B cell (primary cell): Measurements from ENCODE around the gene UGT1A5. TPM values are rescaled to one million over a fixed set of nuclear protein-coding genes. Genes with fewer than 3 reads are reported as not detected.

Experiments
- ATAC-seq: fragments of 200-7000 bp; cut with Tn5 transposase; one replicate; pipeline ENCODE4 v1.10.0; 2021; ENCODE audit warnings: low read depth, mild to moderate bottlenecking, moderate number of reproducible peaks, moderate library complexity
- CTCF ChIA-PET: fragments of 350-600 bp; sonication (Branson Sonifier 250); formaldehyde crosslinking; loops from one replicate; lab custom pipeline; 2021; ENCODE audit warnings: antibody characterized with exemption, inconsistent platforms; lab: Charles Lee
- POLR2A ChIA-PET: fragments of 350-600 bp; sonication (Branson Sonifier 250); formaldehyde crosslinking; loops from one replicate; lab custom pipeline; 2021; ENCODE audit warnings: antibody characterized with exemption; lab: Charles Lee
- DNase-seq: peaks from one replicate; pipeline ENCODE4 v3.0.0; 2013
- H2AFZ ChIP-seq: 2 replicates; pipeline ENCODE4 v1.6.1; 2012; ENCODE audit warnings: mild to moderate bottlenecking, low read depth, low read length; ENCODE audit not compliant: insufficient read depth, poor library complexity, severe bottlenecking
- H3K27ac ChIP-seq, 2 donors: 1 replicate in 1 of 2; 2 replicates in 1 of 2; pipeline ENCODE4 v1.5.1; 2012 to 2013; ENCODE audit warnings: low read length in 2 of 2, mild to moderate bottlenecking in 2 of 2, moderate library complexity in 1 of 2
- H3K27me3 ChIP-seq, 4 experiments: fragments of 200-600 bp in 1 of 4; sonication (generic) in 1 of 4; replicated peaks in 1 of 4; 1 replicate in 2 of 4; 2 replicates in 2 of 4; pipeline versions ENCODE4 v1.6.1 to v1.7.0; 2013 to 2016; ENCODE audit warnings: low read length in 3 of 4, mild to moderate bottlenecking in 2 of 4, mixed read lengths in 1 of 4, moderate library complexity in 1 of 4; ENCODE audit not compliant: insufficient read depth in 4 of 4, control insufficient read depth in 3 of 4; ENCODE audit errors: control extremely low read depth in 1 of 4
- H3K36me3 ChIP-seq, 2 experiments: replicated peaks in 1 of 2; 1 replicate in 1 of 2; 2 replicates in 1 of 2; pipeline versions ENCODE4 v1.6.1 to v1.7.1; 2013; ENCODE audit warnings: low read length in 1 of 2; ENCODE audit not compliant: insufficient read depth in 2 of 2, control insufficient read depth in 1 of 2; ENCODE audit errors: control extremely low read depth in 1 of 2, extremely low read depth in 1 of 2
- H3K4me1 ChIP-seq, 2 donors: fragments of 200-600 bp in 1 of 2; sonication (generic) in 1 of 2; 1 replicate in 1 of 2; 2 replicates in 1 of 2; pipeline versions ENCODE4 v1.5.1 to v1.6.1; 2013 to 2017; ENCODE audit warnings: low read length in 2 of 2; ENCODE audit not compliant: control insufficient read depth in 2 of 2, insufficient read depth in 2 of 2
- H3K4me2 ChIP-seq: replicated peaks from 2 replicates; pipeline ENCODE3; 2012; ENCODE audit warnings: mild to moderate bottlenecking, low read depth, low read length; ENCODE audit not compliant: poor library complexity, severe bottlenecking
- H3K4me3 ChIP-seq, 5 experiments: fragments of 200-600 bp in 1 of 5; sonication (generic) in 1 of 5; 1 replicate in 3 of 5; 2 replicates in 2 of 5; pipeline versions ENCODE4 v1.5.1 to v1.7.0; 2011 to 2016; ENCODE audit warnings: low read length in 4 of 5, mild to moderate bottlenecking in 4 of 5, low read depth in 2 of 5, control low read depth in 1 of 5, moderate library complexity in 1 of 5; ENCODE audit not compliant: insufficient read depth in 1 of 5; ENCODE audit errors: control extremely low read depth in 1 of 5, extremely low read depth in 1 of 5
- H3K79me2 ChIP-seq: fragments of 200-600 bp; sonication (generic); one replicate; pipeline ENCODE4 v1.6.0; 2016; ENCODE audit warnings: low read length; ENCODE audit not compliant: control insufficient read depth, insufficient read depth
- H3K9ac ChIP-seq: fragments of 200-600 bp; sonication (generic); 2 replicates; pipeline ENCODE4 v1.6.1; 2017; ENCODE audit warnings: mild to moderate bottlenecking, low read length, moderate library complexity
- H3K9me3 ChIP-seq, 3 donors: one replicate each; pipeline versions ENCODE4 v1.6.1 to v1.7.1; 2013; ENCODE audit warnings: low read length in 2 of 3; ENCODE audit not compliant: control insufficient read depth in 2 of 3, insufficient read depth in 1 of 3; ENCODE audit errors: control extremely low read depth in 1 of 3
- H4K20me1 ChIP-seq: 2 replicates; pipeline ENCODE4 v1.6.0; 2012; ENCODE audit warnings: mild to moderate bottlenecking, low read length; ENCODE audit not compliant: insufficient read depth, control insufficient read depth, poor library complexity, severe bottlenecking
- H3K27ac Mint-ChIP-seq: one replicate; pipeline ENCODE4 v1.8.0; 2021; ENCODE audit warnings: mixed read lengths
- H3K27me3 Mint-ChIP-seq: one replicate; pipeline ENCODE4 v1.8.0; 2021; ENCODE audit warnings: mixed read lengths
- H3K4me1 Mint-ChIP-seq: one replicate; pipeline ENCODE4 v1.8.0; 2021; ENCODE audit warnings: mixed read lengths
- H3K4me3 Mint-ChIP-seq: one replicate; pipeline ENCODE4 v1.8.0; 2021; ENCODE audit warnings: mixed read lengths
- H3K9me3 Mint-ChIP-seq: one replicate; pipeline ENCODE4 v1.8.0; 2022; ENCODE audit warnings: mixed read lengths; ENCODE audit not compliant: insufficient read depth
- EZH2 ChIP-seq: IDR thresholded peaks from 2 replicates; pipeline ENCODE4 v1.6.1; 2012; ENCODE audit warnings: borderline replicate concordance, low read depth, mild to moderate bottlenecking, moderate library complexity, low read length; ENCODE audit not compliant: insufficient read depth, poor library complexity, severe bottlenecking
- WGBS: methylation state at CpG from one replicate; pipeline ENCODE4 v1.1.5; 2013; ENCODE audit warnings: missing lambda C conversion rate; ENCODE audit not compliant: insufficient coverage; 5-methylcytosine and 5-hydroxymethylcytosine counted together
- intact Hi-C: fragments of 100-400 bp; cut with micrococcal nuclease; formaldehyde crosslinking; loops from one replicate; pipeline ENCODE4 v1.10.0; 2022
- polyA plus RNA-seq: library from polyadenylated mRNA; depleted of rRNA; stranded (reverse); fragments of >200 nt; gene quantifications from 2 replicates; pipeline ENCODE4 v1.2.3, GENCODE V29; 2012
- total RNA-seq, 2 donors: library from RNA; stranded (reverse); fragments of 120-200 nt in 1 of 2; gene quantifications; 1 replicate in 1 of 2; 2 replicates in 1 of 2; pipeline versions ENCODE4 v1.2.3 to v1.2.4, GENCODE V29; 2013 to 2022
- TF ChIP-seq, protein P1 (sequence below): fragments of 200-600 bp; IDR thresholded peaks from one replicate; pipeline ENCODE4 v1.8.0; 2022; ENCODE audit warnings: antibody characterized with exemption, mild to moderate bottlenecking

UGT1A5 gene
- total and polyA plus RNA-seq, 2 donors (not counting 1 experiment from before 2014, with no cell fraction given) = not detected

DNA sequence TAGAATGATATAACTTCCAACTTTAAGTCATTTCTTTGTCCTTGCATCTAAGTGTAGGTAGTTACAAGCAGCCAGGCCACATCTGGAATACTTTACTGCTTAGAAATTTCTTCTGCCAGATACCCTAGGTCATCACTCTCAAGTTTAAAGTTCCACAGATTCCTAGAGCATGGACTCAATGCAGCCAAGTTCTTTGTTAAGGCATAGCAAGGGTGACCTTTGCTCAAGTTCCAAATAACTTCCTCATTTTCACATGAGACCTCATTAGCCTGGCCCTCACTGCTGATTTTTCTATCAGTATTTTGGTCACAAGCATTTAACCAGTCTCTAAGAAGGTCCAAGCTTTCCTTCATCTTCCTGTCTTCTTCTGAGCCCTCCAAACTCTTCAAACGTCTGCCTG is 48.8 kb upstream of the UGT1A5 start:
- Histone ChIP-seq H3K27ac (no peak overlapping the region), H3K4me1 (no peaks in the 10 kb centered on the region), H3K27me3 (peaks cover 0 to 6% (median 0%) of the 10 kb centered on the region in 4 experiments), H3K9ac (no peak overlapping the region), H3K4me3 (no peak overlapping the region), H3K36me3 (no peaks in the 10 kb centered on the region), H3K79me2 (no peaks in the 10 kb centered on the region), H4K20me1 (no peaks in the 10 kb centered on the region), H3K4me2 (no peak overlapping the region), H2AFZ (no peak overlapping the region), H3K9me3 (peaks cover 0 to 2% (median 0%) of the 10 kb centered on the region in 3 donors)
- ChIA-PET CTCF (no interaction called here), POLR2A (no interaction called here)
- no peak for TF ChIP-seq EZH2
- TF ChIP-seq, protein P1, sequence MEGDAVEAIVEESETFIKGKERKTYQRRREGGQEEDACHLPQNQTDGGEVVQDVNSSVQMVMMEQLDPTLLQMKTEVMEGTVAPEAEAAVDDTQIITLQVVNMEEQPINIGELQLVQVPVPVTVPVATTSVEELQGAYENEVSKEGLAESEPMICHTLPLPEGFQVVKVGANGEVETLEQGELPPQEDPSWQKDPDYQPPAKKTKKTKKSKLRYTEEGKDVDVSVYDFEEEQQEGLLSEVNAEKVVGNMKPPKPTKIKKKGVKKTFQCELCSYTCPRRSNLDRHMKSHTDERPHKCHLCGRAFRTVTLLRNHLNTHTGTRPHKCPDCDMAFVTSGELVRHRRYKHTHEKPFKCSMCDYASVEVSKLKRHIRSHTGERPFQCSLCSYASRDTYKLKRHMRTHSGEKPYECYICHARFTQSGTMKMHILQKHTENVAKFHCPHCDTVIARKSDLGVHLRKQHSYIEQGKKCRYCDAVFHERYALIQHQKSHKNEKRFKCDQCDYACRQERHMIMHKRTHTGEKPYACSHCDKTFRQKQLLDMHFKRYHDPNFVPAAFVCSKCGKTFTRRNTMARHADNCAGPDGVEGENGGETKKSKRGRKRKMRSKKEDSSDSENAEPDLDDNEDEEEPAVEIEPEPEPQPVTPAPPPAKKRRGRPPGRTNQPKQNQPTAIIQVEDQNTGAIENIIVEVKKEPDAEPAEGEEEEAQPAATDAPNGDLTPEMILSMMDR = no peak
- Mint-ChIP-seq H3K4me1 (no peaks in the 10 kb centered on the region), H3K9me3 (no peaks in the 10 kb centered on the region), H3K27me3 (peaks cover 46% of the 10 kb centered on the region), H3K4me3 (no peak overlapping the region), H3K27ac (no peak overlapping the region)
- ATAC-seq (no peak), DNase-seq (no peak)
- WGBS = no CpG with 5 or more reads among the region's 1 CpG
- intact Hi-C loops = no loop called here

DNA sequence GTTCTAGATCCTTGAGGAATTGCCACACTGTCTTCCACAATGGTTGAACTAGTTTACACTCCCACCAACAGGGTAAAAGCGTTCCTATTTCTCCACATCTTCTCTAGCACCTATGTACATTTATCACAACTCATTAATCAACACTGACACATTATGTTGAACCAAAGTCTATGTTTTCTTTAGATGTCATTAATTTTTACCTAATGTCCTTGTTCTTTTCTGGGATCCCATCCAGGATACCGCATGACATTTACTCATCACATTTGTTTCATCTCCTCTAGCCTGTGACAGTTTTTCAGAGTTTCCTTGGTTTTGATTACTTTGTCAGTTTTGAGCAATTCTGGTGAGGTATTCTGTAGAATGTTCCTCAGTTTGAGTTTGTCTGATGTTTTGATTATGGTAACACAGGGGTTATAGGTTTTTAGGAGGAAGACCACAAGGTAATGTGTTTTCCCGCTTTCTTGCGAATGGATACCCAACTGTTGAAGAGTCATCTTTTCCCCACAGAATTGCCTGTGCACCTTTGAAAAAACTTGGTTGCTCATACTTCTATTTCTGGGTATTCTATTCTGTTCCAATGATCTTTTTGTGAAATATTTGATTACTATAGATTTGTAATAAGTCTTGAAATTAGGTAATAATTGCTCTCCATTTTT is 44.0 kb upstream of the UGT1A5 start:
- intact Hi-C loops = no loop called here
- Mint-ChIP-seq H3K9me3 (no peaks in the 10 kb centered on the region), H3K4me3 (no peak overlapping the region), H3K27ac (no peak overlapping the region), H3K4me1 (no peaks in the 10 kb centered on the region), H3K27me3 (peaks cover 32% of the 10 kb centered on the region)
- POLR2A ChIA-PET = no interaction called here
- 100% methylated on average over 2 of the region's 4 CpGs for WGBS
- no peak overlapping the region for H3K9ac ChIP-seq
- H3K4me1 ChIP-seq = no peaks in the 10 kb centered on the region
- CTCF ChIA-PET = no interaction called here
- peaks cover 0 to 3% (median 0%) of the 10 kb centered on the region in 4 experiments for H3K27me3 ChIP-seq
- H3K4me3 ChIP-seq = no peak overlapping the region
- ATAC-seq (no peak), DNase-seq (no peak)
- TF ChIP-seq, protein P1 = no peak
- TF ChIP-seq EZH2 = no peak
- no peak overlapping the region for H3K27ac ChIP-seq
- peaks cover 0 to 2% (median 0%) of the 10 kb centered on the region in 3 donors for H3K9me3 ChIP-seq
- H3K36me3 ChIP-seq = no peaks in the 10 kb centered on the region
- H3K79me2 ChIP-seq = no peaks in the 10 kb centered on the region
- H2AFZ ChIP-seq = no peak overlapping the region
- no peak overlapping the region for H3K4me2 ChIP-seq
- H4K20me1 ChIP-seq = no peaks in the 10 kb centered on the region
